HepG2 (cell line): ENCODE measurements around the gene ANKRD52. TPM values are rescaled to one million over a fixed set of nuclear protein-coding genes. Genes with fewer than 3 reads are reported as not detected.

Experiments
- CBX5 ChIP-seq: sonication (generic); formaldehyde crosslinking; IDR thresholded peaks from 2 replicates; pipeline ENCODE4 v1.4.0; 2020; ENCODE audit warnings: missing genetic modification reagents, borderline replicate concordance
- CCAR2 ChIP-seq: fragments of 200-400 bp; formaldehyde crosslinking; optimal IDR thresholded peaks from 2 replicates; pipeline ENCODE3; 2018; ENCODE audit warnings: low read depth, mild to moderate bottlenecking, low read length, moderate library complexity
- CSRNP2 ChIP-seq: sonication (generic); formaldehyde crosslinking; conservative IDR thresholded peaks from 2 replicates; pipeline ENCODE4 v1.8.0; 2022; ENCODE audit warnings: low read depth, missing genetic modification reagents
- JARID2 ChIP-seq: sonication (generic); formaldehyde crosslinking; IDR thresholded peaks from 2 replicates; pipeline ENCODE4 v1.8.1; 2023; ENCODE audit warnings: missing genetic modification reagents, inconsistent platforms; ENCODE audit not compliant: insufficient replicate concordance
- POGK ChIP-seq: sonication (generic); formaldehyde crosslinking; conservative IDR thresholded peaks from 2 replicates; pipeline ENCODE4 v1.8.0; 2022; ENCODE audit warnings: mild to moderate bottlenecking, moderate library complexity, missing genetic modification reagents
- TOPORS ChIP-seq: sonication (generic); formaldehyde crosslinking; IDR thresholded peaks from 2 replicates; pipeline ENCODE4 v1.8.0; 2023; ENCODE audit warnings: mild to moderate bottlenecking, missing genetic modification reagents
- ZFP82 ChIP-seq: sonication (generic); formaldehyde crosslinking; IDR thresholded peaks from 2 replicates; pipeline ENCODE4 v1.5.1; 2020; ENCODE audit warnings: mild to moderate bottlenecking, missing genetic modification reagents, borderline replicate concordance
- ZNF24 ChIP-seq: fragments of 450-650 bp; IDR thresholded peaks from 2 replicates; pipeline ENCODE4 v1.6.1; 2017; ENCODE audit warnings: antibody characterized with exemption, mild to moderate bottlenecking
- ZNF276 ChIP-seq: sonication (generic); formaldehyde crosslinking; IDR thresholded peaks from 2 replicates; pipeline ENCODE4 v1.4.0; 2020; ENCODE audit warnings: mild to moderate bottlenecking, low read depth, missing genetic modification reagents
- ZNF564 ChIP-seq: sonication (generic); formaldehyde crosslinking; IDR thresholded peaks from 2 replicates; pipeline ENCODE4 v1.8.1; 2023; ENCODE audit warnings: mild to moderate bottlenecking, missing genetic modification reagents
- ZNF775 ChIP-seq: sonication (generic); formaldehyde crosslinking; IDR thresholded peaks from 2 replicates; pipeline ENCODE4 v1.4.0; 2020; ENCODE audit warnings: missing genetic modification reagents, mild to moderate bottlenecking, moderate library complexity, borderline replicate concordance
- ZNF850 ChIP-seq: sonication (generic); formaldehyde crosslinking; conservative IDR thresholded peaks from 2 replicates; pipeline ENCODE4 v1.9.0; 2021; ENCODE audit warnings: mild to moderate bottlenecking, missing genetic modification reagents
- polyA plus RNA-seq, 8 experiments: library from polyadenylated mRNA; depleted of rRNA in 3 of 8; stranded (reverse) in 7 of 8; unstranded in 1 of 8; fragments of >200 nt; fragmentation: Illumina TruSeq in 4 of 8; extraction: Trizol in 4 of 8; gene quantifications; 2 replicates each; pipeline versions ENCODE4 v1.2.1 to v1.2.3, GENCODE V29; 2011 to 2016; ENCODE audit warnings: low read depth in 4 of 8, missing spikeins in 1 of 8, mixed read lengths in 1 of 8; ENCODE audit not compliant: insufficient read depth in 1 of 8
- total RNA-seq, 5 experiments: library from RNA; depleted of rRNA; stranded (reverse); fragments of >200 nt; fragmentation: Illumina TruSeq; extraction: Trizol; gene quantifications; 2 replicates each; pipeline ENCODE4 v1.2.3, GENCODE V29; 2016; ENCODE audit warnings: low read depth in 1 of 5
- TF ChIP-seq, protein P1 (sequence below), 2 experiments: fragments of 450-650 bp in 1 of 2; sonication (generic) in 1 of 2; formaldehyde crosslinking; IDR thresholded peaks; 2 replicates each; pipeline versions ENCODE4 v1.5.0 to v1.8.0; 2020 to 2022; ENCODE audit warnings: mild to moderate bottlenecking in 1 of 2, missing genetic modification reagents in 1 of 2
- TF ChIP-seq, protein P2 (sequence below): sonication (generic); formaldehyde crosslinking; IDR thresholded peaks from 2 replicates; pipeline ENCODE4 v1.4.0; 2020; ENCODE audit warnings: missing genetic modification reagents, borderline replicate concordance
- TF ChIP-seq, protein P3 (sequence below): sonication (generic); formaldehyde crosslinking; IDR thresholded peaks from 2 replicates; pipeline ENCODE4 v1.4.0; 2020; ENCODE audit warnings: missing genetic modification reagents

Gene ANKRD52
- total and polyA plus RNA-seq, 2 of the 13 experiments (the other 11 are each of a cell fraction or from before 2014, with no cell fraction given), result 7.8 to 9.2 TPM

- TF ChIP-seq ZFP82 (CRISPR knock-in tag) (0 out of 2 replicates have a peak, but pooled peaks have one; percentile 50), ZNF850 (0 out of 2 replicates have a peak, but pooled peaks have one; percentile 39), CCAR2 (no peak), TOPORS (no peak), ZNF276 (peak; percentile 56; the same call in 1 of the 2 replicates), ZNF564 (0 out of 2 replicates have a peak, but pooled peaks have one; percentile 38), CSRNP2 (CRISPR knock-in tag) (no peak), CBX5 (CRISPR knock-in tag) (no peak), ZNF775 (CRISPR knock-in tag) (no peak), JARID2 (CRISPR knock-in tag) (peak; percentile 32), ZNF24 (no peak), POGK (no peak)
- TF ChIP-seq, protein P1, sequence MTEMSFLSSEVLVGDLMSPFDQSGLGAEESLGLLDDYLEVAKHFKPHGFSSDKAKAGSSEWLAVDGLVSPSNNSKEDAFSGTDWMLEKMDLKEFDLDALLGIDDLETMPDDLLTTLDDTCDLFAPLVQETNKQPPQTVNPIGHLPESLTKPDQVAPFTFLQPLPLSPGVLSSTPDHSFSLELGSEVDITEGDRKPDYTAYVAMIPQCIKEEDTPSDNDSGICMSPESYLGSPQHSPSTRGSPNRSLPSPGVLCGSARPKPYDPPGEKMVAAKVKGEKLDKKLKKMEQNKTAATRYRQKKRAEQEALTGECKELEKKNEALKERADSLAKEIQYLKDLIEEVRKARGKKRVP (CRISPR knock-in tag; IDR thresholded peaks at IDR 0.05), result no peak
- TF ChIP-seq, protein P2, sequence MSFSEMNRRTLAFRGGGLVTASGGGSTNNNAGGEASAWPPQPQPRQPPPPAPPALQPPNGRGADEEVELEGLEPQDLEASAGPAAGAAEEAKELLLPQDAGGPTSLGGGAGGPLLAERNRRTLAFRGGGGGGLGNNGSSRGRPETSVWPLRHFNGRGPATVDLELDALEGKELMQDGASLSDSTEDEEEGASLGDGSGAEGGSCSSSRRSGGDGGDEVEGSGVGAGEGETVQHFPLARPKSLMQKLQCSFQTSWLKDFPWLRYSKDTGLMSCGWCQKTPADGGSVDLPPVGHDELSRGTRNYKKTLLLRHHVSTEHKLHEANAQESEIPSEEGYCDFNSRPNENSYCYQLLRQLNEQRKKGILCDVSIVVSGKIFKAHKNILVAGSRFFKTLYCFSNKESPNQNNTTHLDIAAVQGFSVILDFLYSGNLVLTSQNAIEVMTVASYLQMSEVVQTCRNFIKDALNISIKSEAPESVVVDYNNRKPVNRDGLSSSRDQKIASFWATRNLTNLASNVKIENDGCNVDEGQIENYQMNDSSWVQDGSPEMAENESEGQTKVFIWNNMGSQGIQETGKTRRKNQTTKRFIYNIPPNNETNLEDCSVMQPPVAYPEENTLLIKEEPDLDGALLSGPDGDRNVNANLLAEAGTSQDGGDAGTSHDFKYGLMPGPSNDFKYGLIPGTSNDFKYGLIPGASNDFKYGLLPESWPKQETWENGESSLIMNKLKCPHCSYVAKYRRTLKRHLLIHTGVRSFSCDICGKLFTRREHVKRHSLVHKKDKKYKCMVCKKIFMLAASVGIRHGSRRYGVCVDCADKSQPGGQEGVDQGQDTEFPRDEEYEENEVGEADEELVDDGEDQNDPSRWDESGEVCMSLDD (CRISPR knock-in tag), result no peak
- TF ChIP-seq, protein P3, sequence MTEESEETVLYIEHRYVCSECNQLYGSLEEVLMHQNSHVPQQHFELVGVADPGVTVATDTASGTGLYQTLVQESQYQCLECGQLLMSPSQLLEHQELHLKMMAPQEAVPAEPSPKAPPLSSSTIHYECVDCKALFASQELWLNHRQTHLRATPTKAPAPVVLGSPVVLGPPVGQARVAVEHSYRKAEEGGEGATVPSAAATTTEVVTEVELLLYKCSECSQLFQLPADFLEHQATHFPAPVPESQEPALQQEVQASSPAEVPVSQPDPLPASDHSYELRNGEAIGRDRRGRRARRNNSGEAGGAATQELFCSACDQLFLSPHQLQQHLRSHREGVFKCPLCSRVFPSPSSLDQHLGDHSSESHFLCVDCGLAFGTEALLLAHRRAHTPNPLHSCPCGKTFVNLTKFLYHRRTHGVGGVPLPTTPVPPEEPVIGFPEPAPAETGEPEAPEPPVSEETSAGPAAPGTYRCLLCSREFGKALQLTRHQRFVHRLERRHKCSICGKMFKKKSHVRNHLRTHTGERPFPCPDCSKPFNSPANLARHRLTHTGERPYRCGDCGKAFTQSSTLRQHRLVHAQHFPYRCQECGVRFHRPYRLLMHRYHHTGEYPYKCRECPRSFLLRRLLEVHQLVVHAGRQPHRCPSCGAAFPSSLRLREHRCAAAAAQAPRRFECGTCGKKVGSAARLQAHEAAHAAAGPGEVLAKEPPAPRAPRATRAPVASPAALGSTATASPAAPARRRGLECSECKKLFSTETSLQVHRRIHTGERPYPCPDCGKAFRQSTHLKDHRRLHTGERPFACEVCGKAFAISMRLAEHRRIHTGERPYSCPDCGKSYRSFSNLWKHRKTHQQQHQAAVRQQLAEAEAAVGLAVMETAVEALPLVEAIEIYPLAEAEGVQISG (CRISPR knock-in tag), result no peak
Measured at GRCh38 chr12:56299853-56300643, 41.9 kb upstream of the ANKRD52 start, which contains the start of gene CS (continued).
